ENCODE data around the gene THSD7A.

The THSD7A gene

DNA sequence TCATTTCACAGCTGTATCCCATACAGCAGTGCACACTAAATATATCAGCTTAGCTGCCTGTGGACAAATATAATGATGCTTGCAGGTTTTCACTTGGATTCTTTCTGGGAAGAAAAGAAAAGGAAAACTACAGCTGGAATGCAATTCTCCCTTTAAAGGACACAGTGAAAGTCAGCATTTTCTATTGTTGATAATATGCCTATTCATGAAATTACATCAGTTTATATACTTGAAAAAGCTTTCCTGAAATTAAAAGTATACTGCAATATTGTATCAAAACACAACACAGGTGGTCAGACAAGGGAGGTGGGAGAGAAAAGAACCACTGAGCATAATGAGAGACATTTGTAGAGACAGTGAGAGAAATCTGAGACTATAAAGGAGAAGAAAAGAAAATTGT, 20.3 kb downstream of the THSD7A start:
- no peak for DNase-seq

DNA sequence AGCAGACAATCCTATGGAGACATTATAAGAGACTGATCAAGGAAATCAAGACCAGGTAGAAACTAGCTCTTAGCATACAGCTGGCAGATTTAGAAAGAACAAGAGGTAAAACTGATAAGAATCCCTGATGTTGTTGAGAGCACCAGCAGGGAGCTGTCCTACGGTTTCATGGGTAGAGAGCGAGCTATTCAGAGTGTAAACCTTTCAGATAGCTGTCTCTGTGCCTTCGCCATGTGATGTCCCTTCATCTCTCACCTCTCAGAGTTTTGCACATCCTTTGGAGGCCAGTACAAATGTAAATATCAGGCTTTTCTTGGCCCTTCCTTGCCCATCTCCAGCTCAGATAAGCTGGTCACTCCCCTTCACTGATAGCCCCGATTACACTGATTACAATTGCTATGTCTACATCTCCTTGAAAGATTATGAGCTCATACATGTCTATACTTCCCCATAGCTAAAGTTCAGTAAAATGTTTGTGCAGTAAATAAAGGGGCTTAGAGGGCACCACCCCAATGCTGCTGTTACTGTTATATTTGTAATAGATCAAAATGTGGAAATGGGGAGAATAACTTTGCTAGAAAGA, 21.9 kb downstream of the THSD7A start:
- DNase-seq = no peak

DNA sequence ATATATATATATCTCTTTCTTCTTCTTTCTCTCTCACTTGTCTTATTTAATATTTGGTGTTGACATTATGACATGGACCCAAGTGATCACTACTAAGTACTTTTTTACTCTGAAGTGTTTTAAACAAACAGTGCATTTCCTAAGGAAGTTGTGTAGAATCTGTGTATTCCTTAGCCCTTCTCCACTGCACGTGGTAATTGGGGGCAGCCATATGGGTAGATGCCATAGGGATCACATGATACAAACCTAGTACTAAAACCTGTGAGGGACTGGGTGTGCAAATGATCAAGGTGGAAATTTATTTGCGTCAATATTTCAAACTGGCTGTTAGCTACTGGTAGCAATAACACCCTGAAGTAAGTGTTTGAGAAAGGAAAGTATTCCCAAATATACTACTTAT, 25.0 kb downstream of the THSD7A start:
- no peak for DNase-seq

DNA sequence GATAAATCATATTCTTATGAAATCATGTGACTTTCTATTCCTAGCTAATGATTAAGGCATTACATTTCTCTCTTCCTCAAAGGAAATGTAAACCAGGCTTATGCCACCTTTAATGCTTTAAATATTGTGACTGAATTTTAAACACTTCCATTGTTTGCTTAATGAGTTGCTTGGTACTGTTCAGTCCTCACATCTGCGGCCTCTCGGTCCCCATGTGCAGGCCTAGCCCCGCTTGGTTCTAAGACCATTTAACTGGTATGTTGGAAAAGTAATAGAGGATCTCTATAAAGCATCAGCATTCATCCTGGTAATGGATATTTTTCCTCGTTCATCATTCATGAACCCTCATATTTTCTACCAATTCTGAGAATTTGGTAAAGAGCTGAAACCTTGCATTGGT, 27.4 kb downstream of the THSD7A start:
- DNase-seq = no peak

DNA sequence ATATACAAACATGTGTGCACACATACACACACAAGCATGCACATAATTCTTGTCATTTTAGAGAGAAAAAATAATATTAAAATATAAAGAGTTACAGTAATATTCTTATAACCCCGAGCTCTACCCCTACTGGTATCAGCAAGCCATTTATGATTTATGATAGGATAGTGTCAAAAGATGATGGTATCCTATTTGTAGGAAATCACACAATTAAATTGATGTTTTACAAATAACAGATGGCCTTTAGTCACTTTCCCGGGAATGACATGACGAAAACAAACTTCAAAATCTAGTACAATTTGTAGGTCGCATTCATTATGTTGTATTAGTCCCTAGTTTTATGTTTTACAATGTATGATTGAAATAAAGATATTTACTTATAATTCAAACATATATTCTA, 36.8 kb downstream of the THSD7A start:
- no peak for DNase-seq

DNA sequence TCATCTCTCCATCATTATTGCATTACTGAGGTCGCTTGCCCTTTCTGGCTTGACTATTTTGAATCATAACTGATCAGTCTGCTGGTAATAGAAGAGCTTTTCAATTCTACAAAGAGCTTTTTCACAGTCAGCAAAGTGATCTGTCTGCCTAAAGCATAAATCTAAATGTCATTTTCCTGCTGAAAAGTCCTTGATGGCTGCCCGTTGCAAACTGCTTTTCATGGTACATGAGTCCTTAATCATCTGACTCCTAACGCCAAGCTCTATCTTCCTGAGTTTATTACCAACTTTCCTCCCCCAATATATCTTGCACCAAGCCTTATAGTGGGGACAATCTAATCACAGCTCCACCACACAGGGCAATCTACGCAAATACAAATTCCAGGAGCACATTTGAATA, 39.8 kb downstream of the THSD7A start:
- no peak for DNase-seq

DNA sequence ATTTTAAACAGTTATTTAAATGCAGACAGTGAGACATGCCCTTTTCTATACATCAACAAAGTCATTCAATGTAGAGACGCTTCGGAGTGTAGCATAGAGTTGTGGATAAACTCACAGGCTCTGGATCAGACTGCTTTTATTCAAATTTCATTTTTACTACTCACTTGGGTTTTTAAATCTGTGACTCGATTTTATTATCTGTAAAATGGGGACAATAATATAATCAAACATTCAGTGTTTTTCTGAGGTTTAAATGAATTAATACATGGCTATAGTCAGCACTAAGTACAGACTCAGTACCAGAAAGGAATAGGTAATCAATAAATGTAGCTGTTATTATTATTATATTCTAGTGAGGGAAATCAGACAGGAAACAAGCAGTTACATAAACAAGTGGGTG, 43.4 kb downstream of the THSD7A start:
- DNase-seq = no peak

DNA sequence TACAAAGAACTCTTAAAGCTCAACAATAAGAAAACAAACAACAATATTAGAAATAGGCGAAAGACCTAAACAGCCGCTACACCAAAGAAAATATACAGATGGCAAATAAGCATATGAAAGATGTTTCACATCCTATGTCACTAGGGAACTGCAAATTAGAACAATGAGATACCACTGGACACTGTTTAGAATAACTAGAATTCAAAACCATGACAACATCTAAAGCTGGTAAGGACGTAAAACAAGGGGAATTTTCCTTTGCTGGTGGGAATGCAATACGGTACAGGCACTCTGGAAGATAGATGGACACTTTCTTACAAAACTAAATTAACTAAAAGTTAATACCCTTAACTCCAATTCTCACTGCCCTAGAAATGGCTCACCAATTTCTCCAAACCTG, 44.5 kb downstream of the THSD7A start:
- DNase-seq = no peak

DNA sequence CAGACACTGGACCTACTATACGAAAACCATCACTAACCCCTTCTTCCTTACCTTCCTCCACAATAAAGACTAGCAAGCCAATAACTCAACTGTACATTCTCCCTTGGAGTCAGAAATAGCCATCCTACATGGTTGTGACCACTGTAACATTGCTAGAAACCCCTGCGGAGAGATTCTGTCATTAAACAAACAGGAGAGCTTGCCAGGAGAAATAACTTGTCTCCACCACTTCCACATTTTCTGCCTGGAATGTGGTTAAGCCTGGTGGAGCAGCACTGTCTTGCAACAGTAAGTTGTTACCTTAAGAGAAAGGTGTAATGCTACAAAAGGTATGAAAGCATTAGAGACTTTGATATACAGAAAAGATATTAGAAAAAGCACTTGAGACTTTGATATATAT, 45.8 kb downstream of the THSD7A start:
- no peak for DNase-seq

DNA sequence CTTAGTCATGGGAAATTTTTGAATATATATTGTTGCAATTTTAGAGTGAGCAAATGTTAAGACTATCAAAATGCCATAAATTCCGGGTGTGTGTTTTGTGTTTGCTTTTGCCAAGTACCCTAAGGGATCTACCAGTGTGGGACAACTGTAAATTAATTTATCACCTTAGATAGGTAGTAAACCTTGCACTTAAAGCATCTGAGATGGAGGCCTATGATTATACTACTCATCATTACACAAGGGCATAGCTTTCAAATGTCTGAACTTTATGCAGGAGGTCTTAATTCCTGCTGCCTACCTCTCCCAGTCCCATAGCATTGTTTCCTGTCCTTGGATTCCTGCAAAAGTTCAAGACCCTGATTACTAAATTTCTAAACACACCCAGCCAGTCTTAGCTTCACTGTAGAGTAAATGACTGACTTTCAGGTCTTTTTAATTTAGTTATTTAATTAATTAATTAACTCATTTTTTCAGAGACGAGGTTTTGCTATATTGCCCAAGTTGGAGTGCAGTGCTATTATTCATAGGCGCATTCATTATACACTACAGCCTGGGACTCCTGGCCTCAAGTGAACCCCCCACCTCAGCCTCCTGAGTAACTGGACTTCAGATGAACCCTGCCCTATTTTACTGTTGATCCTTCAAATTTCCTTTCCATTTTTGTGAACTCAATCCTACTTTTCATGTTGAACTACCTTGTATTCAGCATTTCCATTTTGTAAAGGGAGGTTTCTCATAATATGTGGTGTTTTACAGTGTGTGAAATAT, 47.0 kb downstream of the THSD7A start:
- no peak for DNase-seq

DNA sequence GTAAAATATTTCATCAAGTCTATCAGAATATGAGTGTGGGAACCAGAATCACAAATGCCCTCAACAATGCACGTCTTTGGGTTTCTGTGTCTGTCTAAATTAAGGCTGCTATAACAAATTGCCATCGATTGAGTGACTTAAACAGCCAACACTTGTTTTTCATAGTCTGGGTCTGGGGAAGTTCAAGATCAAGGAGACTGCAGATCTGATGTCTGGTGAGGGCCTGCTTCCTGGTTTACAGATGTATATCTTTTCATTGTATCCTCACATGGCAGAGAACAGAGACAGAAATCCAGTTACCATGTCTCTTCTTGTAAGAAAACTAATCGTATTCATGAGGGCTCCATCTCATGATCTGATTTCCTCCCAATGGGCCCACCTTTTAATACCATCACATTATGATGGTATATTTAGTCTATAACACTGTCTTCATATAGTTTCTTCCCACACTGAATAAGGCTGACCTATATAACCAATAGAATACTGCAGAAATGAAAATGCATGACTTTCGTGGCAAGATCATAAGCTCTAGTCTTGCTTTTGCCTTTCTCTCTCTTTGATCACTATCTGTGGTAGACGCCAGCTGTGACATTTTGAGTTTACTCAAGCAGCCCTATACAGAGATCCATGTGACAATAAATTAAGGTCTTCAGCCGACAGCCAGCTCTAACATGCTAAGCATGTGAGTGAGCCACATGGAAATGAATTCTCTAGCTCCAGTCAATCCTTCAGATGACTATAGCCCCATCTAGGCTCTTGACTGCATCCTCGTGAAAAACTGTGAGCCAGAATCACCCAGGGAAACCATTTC, 51.9 kb downstream of the THSD7A start:
- no peak for DNase-seq

DNA sequence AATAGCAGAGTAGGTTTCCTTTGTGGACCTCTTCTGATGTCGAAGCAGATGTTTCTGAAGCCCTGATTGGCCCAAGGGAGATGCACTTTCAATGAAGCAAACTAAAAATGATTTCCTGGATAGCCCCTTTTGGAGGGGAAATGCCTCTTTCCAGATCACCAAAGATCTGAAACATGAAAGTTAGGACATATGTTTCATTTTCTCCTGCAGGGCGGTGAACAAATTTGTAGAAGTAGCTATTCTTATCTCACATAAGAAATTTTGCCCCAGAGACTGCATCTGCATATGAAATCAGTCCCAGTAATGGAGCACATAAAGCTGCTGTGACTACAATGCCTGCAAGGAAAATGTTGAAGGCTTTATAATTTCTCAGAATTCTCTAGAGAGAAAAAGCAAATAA, 56.0 kb downstream of the THSD7A start:
- DNase-seq = no peak

DNA sequence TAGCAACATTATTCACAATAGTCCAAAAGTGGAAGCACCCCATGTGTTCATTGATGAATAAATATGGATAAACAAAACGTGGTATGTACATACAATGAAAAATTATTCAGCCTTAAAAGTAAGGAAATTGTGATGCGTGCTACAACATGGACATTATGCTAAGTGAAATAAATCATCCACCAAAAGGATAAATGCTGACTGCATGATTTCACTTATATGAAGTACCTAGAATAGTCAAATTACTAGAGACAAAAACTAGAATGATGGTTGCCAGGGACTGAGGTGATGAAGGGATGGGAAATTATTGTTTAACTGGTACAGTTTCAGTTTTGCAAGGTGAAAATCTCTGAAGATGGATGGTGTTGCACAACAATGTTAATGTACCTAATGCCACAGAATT, 56.6 kb downstream of the THSD7A start:
- DNase-seq = no peak

DNA sequence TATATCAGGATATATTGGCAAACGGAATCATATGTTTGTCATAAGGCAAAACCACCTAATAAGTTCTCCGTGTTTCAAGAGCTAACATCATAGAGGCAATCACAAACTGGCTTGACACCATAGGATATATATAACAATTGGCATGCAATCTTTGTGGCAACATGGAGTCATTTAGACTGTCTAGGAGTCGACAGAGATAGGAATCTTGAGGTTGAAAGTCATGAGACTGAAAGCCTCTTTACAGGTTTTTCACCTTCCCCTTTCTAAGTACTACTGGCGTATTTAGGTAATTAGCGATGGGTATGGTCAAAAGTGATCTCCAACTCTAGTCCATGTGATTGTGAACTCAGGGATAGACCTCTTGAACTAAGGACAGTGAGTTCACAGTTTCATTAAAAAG, 63.7 kb downstream of the THSD7A start:
- no peak for DNase-seq

DNA sequence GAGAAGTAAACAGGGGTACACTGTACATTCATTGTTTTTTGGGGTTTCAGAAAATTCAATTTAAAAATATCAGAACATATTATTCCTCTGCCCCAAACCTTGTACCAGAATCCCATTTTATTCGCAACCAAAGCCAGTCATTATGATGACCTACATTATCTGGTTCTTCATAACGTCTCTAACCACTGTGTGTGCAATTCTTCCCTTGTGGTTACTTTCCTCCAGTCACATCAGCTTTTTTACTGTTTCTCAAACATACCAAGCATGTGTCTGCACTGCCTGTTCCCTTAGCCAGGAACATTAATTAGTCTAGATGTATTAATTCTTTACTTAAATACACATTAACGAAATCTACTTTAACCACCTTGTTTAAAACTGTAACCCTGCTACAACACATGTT, 64.8 kb downstream of the THSD7A start:
- no peak for DNase-seq

DNA sequence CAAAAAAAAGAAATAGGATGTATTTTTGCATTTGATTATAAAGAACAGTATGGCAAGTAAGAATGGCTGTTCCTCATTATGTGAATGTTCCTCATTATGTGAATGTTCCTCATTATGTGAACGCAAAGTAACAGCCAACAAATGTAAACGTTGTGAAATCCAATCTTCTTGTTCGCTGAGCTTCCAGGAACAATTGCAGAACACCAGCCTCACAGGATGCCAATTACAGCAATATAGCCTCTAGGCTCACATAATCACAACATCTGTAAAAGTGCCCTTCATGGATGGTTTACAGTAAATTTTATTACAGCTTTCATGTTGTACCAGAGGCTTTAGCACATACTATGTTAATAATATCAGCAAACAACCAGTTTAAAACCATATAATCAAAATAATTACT, 71.6 kb downstream of the THSD7A start:
- no peak for DNase-seq

DNA sequence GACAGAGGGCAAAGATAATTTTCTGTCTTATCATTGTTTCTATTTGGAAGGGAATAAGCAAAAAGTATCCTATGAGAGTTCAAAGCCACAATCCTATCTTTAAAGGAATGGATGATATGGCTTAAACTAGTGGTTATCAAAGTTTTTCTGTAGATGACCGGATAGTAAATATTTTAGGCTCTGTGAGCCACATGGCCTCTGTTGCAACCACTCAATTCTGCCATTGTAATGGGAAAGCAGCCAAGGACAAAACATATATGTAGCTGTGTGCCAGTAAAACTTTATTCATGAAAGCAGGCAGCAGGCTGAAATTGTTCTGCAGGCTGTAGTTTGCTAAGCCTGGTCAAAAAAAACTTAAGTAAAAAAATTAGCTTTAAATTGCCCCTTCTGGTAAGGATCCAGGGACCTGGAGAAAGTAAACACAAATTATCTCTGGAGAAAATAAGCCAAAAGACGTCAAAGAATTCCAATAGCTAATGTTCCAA, 73.3 kb downstream of the THSD7A start:
- DNase-seq = no peak

DNA sequence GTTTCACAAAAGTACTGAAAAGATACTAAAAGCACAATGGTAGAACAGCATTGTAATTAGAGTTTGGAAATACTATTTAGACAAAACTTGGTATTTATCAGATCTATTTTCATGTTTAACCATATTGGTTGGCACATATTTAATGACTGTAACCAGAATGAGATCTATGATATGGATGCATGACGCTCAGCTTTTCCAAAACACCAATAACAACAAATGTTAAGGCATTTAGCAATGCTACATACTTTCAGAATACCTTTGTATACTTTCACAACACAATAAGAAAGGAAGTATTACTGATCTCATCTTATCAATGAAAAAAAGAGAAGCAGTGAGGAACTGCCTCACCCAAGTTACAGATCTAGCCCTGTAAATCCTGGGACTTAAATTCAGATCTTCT, 74.8 kb downstream of the THSD7A start:
- no peak for DNase-seq

DNA sequence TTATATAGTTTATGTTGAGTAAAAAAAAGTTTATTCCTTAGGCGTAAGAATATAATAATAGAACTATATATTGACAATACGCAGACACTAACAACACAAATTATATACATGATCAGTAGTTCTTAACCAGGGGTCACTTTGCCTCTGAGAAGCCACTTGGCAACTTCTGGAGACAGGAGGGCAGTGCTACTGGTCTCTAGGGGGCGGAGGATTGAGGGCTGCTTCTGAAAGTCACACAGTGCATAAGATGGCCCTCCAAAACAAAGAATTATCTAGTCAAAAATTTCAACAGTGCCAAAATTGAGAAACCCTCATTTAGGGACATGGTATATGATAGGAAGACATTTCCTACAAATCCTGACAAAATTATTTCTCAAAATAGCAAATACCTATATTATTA, 77.1 kb downstream of the THSD7A start:
- no peak for DNase-seq

DNA sequence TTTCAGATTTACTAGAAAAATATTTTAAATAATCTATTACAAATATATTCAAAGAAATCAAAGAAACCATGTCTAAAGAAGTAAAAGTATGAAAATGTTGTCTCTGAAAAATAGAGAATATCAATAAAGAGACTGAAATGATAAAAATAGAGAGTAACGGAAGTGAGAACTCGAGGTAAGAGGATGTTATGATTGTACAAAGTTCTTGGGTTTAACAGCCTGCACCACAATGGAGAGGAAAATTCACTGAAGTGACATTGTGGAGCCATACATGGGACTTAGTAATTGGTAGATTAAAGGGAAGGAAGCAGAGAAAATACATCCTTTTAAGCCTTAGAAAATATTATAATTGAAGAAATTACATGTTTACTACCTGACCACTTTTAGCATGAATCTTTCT, 77.9 kb downstream of the THSD7A start:
- no peak for DNase-seq

DNA sequence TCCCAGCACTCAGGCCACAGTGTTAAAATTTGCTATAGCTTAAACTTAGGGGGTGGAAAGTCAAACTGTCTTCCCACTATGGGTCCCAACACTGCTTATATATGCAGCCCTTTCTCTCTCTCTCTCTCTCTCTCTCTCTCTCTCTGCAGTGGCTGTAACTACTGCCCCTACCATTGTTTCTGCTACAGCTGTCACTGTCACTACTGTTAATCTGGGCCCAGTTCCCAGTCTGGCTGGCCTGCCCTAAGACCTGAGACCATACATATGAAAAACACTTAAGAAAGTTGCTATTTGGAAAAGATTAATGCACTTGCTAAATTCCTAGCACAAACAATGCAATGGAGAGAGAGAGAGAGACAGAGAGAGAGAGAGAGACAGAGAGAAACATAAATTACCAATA, 78.6 kb downstream of the THSD7A start:
- peak; percentile 14 for DNase-seq

DNA sequence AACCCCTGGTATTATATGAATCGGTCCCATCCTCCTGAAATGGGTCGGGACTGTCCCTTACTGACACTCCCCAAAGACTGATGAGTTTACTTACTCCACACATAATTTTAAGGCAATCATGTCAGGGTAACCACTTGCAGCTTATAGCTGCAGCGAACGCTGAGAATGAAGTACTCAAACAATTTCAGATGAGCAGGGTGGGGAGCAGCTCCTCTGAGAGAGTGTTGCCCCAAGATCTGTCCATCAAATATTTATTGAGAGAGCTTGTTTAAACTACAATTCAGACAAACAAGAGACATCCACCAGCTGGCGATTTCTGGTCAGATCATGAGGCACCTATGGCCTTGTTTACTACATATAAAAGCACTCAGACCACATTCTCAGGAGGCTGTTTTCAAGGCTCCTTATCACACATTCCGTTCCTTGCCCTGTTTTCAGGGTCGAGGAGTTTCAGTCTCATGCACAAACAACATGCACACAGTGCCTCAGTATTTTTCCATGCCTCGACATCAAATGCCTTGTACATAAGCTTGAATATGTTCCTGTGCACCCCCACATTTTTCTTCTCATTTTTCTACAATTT, 80.1 kb downstream of the THSD7A start:
- DNase-seq = no peak

DNA sequence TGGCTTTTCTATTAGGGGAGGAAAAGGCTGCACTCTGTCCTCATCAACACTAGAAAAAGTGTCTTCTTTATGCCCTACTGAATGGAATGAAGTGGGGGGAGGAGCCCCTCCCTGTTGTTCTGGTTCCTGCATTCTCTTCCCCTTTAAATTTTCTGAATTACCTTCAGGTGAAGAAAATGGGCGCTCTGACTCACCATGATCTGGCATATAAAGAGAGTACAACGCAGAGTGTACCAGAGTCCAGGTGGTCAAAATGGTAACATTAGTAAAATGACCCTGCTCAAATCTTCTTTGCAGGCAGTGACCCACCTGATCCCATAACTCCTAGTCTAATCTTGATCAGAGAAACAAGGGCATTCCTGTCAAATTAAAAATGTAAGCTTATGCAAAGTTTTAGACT, 80.7 kb downstream of the THSD7A start:
- no peak for DNase-seq

DNA sequence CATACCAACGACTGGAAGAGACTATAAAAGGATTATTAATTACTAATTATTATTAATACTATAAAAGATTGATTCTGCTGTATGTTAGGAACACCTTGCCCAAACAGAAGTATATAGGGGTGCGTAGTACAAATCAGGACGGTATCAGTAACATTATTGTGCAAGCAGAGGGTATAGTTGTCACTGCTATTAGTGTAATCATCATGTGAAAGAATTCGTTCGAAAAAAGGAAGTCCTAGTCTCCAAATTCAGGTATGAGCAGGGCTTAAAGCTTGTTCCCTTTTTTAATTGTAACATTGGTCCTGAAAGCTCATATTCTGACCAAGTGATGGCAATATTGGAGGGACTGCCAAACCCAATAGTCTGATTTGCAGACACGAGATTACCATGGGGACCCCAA, 81.8 kb downstream of the THSD7A start:
- no peak for DNase-seq

All from NCI-H82 (cell line).